MM.1S (cell line): ENCODE results near the gene TNIK.

Experiments used
- EZH2phosphoT487 ChIP-seq: fragments of 300-600 bp; sonication (generic); IDR thresholded peaks from 2 replicates; pipeline ENCODE4 v1.6.1; 2018; ENCODE audit warnings: antibody characterized with exemption, low read length
- TF ChIP-seq, protein P1 (sequence below): fragments of 300-600 bp; sonication (generic); IDR thresholded peaks from 2 replicates; pipeline ENCODE4 v1.5.1; 2016; ENCODE audit warnings: antibody characterized with exemption, low read length, mixed read lengths

GRCh38 chr3:171218069-171218468, 242.1 kb downstream of the TNIK start:
- TF ChIP-seq, protein P1, sequence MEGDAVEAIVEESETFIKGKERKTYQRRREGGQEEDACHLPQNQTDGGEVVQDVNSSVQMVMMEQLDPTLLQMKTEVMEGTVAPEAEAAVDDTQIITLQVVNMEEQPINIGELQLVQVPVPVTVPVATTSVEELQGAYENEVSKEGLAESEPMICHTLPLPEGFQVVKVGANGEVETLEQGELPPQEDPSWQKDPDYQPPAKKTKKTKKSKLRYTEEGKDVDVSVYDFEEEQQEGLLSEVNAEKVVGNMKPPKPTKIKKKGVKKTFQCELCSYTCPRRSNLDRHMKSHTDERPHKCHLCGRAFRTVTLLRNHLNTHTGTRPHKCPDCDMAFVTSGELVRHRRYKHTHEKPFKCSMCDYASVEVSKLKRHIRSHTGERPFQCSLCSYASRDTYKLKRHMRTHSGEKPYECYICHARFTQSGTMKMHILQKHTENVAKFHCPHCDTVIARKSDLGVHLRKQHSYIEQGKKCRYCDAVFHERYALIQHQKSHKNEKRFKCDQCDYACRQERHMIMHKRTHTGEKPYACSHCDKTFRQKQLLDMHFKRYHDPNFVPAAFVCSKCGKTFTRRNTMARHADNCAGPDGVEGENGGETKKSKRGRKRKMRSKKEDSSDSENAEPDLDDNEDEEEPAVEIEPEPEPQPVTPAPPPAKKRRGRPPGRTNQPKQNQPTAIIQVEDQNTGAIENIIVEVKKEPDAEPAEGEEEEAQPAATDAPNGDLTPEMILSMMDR, result no peak
- TF ChIP-seq EZH2phosphoT487, result no peak
